Activated CD8-positive, alpha-beta T cell treated with anti-CD3 and anti-CD28 coated beads for 36 hours (primary cell): Measurements from ENCODE around the gene LMF2. TPM values are rescaled to one million over a fixed set of nuclear protein-coding genes. Genes with fewer than 3 reads are reported as not detected.

ENCODE experiments used
- ATAC-seq: fragments of 200-7000 bp; cut with Tn5 transposase; one replicate; pipeline ENCODE4 v1.10.0; 2021; ENCODE audit warnings: mild to moderate bottlenecking, moderate library complexity
- CTCF ChIA-PET: fragments of 350-600 bp; sonication (Branson Sonifier 250); formaldehyde crosslinking; loops from one replicate; lab custom pipeline; 2021; ENCODE audit warnings: antibody characterized with exemption; lab: Charles Lee
- POLR2A ChIA-PET: fragments of 350-600 bp; sonication (Branson Sonifier 250); formaldehyde crosslinking; loops from one replicate; lab custom pipeline; 2021; ENCODE audit warnings: antibody characterized with exemption; lab: Charles Lee
- DNase-seq: peaks from one replicate; pipeline ENCODE4 v3.0.0-alpha.2; 2020
- H3K27ac Mint-ChIP-seq: one replicate; pipeline ENCODE4 v1.8.0; 2021; ENCODE audit warnings: mild to moderate bottlenecking, mixed read lengths
- H3K27me3 Mint-ChIP-seq: one replicate; pipeline ENCODE4 v1.8.0; 2021; ENCODE audit warnings: mixed read lengths
- H3K36me3 Mint-ChIP-seq: one replicate; pipeline ENCODE4 v1.8.0; 2021; ENCODE audit warnings: low read depth, mixed read lengths
- H3K4me1 Mint-ChIP-seq: one replicate; pipeline ENCODE4 v1.8.0; 2021; ENCODE audit warnings: low read depth, mixed read lengths
- H3K4me3 Mint-ChIP-seq: one replicate; pipeline ENCODE4 v1.8.0; 2021; ENCODE audit warnings: mild to moderate bottlenecking, moderate library complexity, mixed read lengths
- H3K9me3 Mint-ChIP-seq: one replicate; pipeline ENCODE4 v1.8.0; 2021; ENCODE audit warnings: mixed read lengths
- CTCF ChIP-seq: fragments of 200-600 bp; IDR thresholded peaks from one replicate; pipeline ENCODE4 v1.8.0; 2022; ENCODE audit warnings: antibody characterized with exemption, mild to moderate bottlenecking
- intact Hi-C: fragments of 100-400 bp; cut with micrococcal nuclease; formaldehyde crosslinking; loops from one replicate; pipeline ENCODE4 v1.10.0; 2022
- total RNA-seq, 2 experiments: library from RNA; stranded (reverse); gene quantifications; one replicate each; pipeline ENCODE4 v1.2.3, GENCODE V29; 2021

The LMF2 gene
- total RNA-seq, 2 experiments from 2014 or later: 48.0 to 48.8 TPM

- H3K27me3 Mint-ChIP-seq: no peaks in the 10 kb centered on the region
- peaks cover 17% of the 10 kb centered on the region for H3K36me3 Mint-ChIP-seq
- DNase-seq: no peak
- TF ChIP-seq CTCF: no peak
- ATAC-seq: no peak
- peaks cover 22% of the 10 kb centered on the region for H3K4me1 Mint-ChIP-seq
- peak overlapping the region; percentile 90 for H3K27ac Mint-ChIP-seq
- intact Hi-C loops: no loop called here
- peak overlapping the region; percentile 87 for H3K4me3 Mint-ChIP-seq
- ChIA-PET CTCF (interaction anchor here (0.9 to 9.9 kb wide), 7 partner anchors 9 to 256 kb away, joined by 3 to 80 read pairs (median 6); partner anchors contain the start of genes SCO2 and SYCE3), POLR2A (interaction anchor here (0.7 to 8.0 kb wide), 13 partner anchors 8 to 193 kb away, joined by 3 to 111 read pairs (median 5); partner anchors contain the start of gene SCO2)
- no peaks in the 10 kb centered on the region for H3K9me3 Mint-ChIP-seq
Measured at GRCh38 chr22:50508897-50509296, 1.4 kb upstream of the LMF2 start.

- intact Hi-C loops: no loop called here
- Mint-ChIP-seq H3K36me3 (peaks cover 17% of the 10 kb centered on the region), H3K9me3 (no peaks in the 10 kb centered on the region), H3K4me1 (peaks cover 22% of the 10 kb centered on the region), H3K27ac (peak within 1 kb of the TSS; percentile 97), H3K4me3 (peak within 1 kb of the TSS; percentile 98), H3K27me3 (no peaks in the 10 kb centered on the region)
- DNase-seq (peak; percentile 98), ATAC-seq (peak; percentile 36)
- POLR2A ChIA-PET: interaction anchor here (0.6 to 8.0 kb wide), 20 partner anchors 9 to 265 kb away, joined by 3 to 111 read pairs (median 4); partner anchors contain the start of genes CPT1B and SCO2
- CTCF ChIA-PET: interaction anchor here (0.6 to 9.9 kb wide), 11 partner anchors 9 to 112 kb away, joined by 3 to 80 read pairs (median 5); partner anchors contain the start of genes SCO2, SYCE3 and TYMP
- TF ChIP-seq CTCF: no peak
Measured at GRCh38 chr22:50507991-50508884, 736 bp upstream of the LMF2 start, which contains the start of gene NCAPH2. Gene NCAPH2 (plus strand): TSS chr22:50508224. CDS start chr22:50508338, 114 bp downstream.

GRCh38 chr22:50506611-50507420 is 686 bp downstream of the LMF2 start:
- H3K36me3 Mint-ChIP-seq: peaks cover 14% of the 10 kb centered on the region
- ChIA-PET POLR2A (interaction anchor here (1.1 to 8.0 kb wide), 5 partner anchors 17 to 72 kb away, joined by 4 to 111 read pairs (median 7); partner anchors contain the start of genes CPT1B and SCO2), CTCF (interaction anchor here (0.9 to 9.9 kb wide), 5 partner anchors 8 to 114 kb away, joined by 5 to 80 read pairs (median 10); partner anchors contain the start of gene SCO2)
- peak overlapping the region; percentile 88 for H3K27ac Mint-ChIP-seq
- ATAC-seq (no peak), DNase-seq (no peak)
- peak overlapping the region; percentile 98 for H3K4me3 Mint-ChIP-seq
- no peaks in the 10 kb centered on the region for H3K27me3 Mint-ChIP-seq
- TF ChIP-seq CTCF: no peak
- H3K4me1 Mint-ChIP-seq: peaks cover 12% of the 10 kb centered on the region
- H3K9me3 Mint-ChIP-seq: no peaks in the 10 kb centered on the region
- intact Hi-C loops: no loop called here

GRCh38 chr22:50505776-50506610 is 1.5 kb downstream of the LMF2 start:
- no peak overlapping the region for H3K27ac Mint-ChIP-seq
- ChIA-PET POLR2A (interaction anchor here (8.0 kb wide), 1 partner anchor 18 kb away, joined by 111 read pairs; the partner anchor contains the start of gene SCO2), CTCF (interaction anchor here (0.9 to 9.9 kb wide), 4 partner anchors 8 to 115 kb away, joined by 5 to 80 read pairs (median 8); partner anchors contain the start of gene SCO2)
- peaks cover 14% of the 10 kb centered on the region for H3K36me3 Mint-ChIP-seq
- H3K4me1 Mint-ChIP-seq: peaks cover 12% of the 10 kb centered on the region
- TF ChIP-seq CTCF: no peak
- ATAC-seq (no peak), DNase-seq (no peak)
- H3K27me3 Mint-ChIP-seq: no peaks in the 10 kb centered on the region
- H3K9me3 Mint-ChIP-seq: no peaks in the 10 kb centered on the region
- peak overlapping the region; percentile 98 for H3K4me3 Mint-ChIP-seq
- intact Hi-C loops: no loop called here
